Measurements from ENCODE around the gene BNIP3.

BNIP3 gene

DNA sequence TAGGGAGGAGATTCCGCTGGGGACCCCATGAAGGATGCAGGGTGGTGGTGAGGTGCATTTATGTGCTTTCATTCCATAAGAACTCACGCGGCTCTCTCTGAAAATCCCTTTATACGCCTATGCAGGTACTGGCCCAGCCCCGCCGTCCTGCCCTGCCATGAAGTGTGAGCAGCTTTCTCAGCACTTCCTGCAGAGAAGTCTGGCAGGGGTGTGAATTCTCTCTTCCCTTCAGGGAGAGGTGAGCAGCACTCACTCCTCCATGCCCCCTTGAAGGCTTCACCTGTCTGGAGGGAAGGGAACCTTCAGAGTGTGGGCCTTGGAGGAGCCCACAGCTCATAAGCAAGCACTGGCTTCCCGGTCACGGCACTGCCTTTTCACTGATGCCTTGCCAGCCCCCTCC is 47.0 kb downstream of the BNIP3 start:
- TF ChIP-seq, protein P1, sequence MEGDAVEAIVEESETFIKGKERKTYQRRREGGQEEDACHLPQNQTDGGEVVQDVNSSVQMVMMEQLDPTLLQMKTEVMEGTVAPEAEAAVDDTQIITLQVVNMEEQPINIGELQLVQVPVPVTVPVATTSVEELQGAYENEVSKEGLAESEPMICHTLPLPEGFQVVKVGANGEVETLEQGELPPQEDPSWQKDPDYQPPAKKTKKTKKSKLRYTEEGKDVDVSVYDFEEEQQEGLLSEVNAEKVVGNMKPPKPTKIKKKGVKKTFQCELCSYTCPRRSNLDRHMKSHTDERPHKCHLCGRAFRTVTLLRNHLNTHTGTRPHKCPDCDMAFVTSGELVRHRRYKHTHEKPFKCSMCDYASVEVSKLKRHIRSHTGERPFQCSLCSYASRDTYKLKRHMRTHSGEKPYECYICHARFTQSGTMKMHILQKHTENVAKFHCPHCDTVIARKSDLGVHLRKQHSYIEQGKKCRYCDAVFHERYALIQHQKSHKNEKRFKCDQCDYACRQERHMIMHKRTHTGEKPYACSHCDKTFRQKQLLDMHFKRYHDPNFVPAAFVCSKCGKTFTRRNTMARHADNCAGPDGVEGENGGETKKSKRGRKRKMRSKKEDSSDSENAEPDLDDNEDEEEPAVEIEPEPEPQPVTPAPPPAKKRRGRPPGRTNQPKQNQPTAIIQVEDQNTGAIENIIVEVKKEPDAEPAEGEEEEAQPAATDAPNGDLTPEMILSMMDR (conservative IDR thresholded peaks at IDR 0.05), result no peak
- TF ChIP-seq ZFX (IDR thresholded peaks at IDR 0.05), result no peak
- no peak overlapping the region for H3K27ac ChIP-seq

- no peak for TF ChIP-seq ZFX (IDR thresholded peaks at IDR 0.05)
- TF ChIP-seq, protein P1 (conservative IDR thresholded peaks at IDR 0.05), result no peak
- no peak overlapping the region; the same call in 1 of the 2 replicates for H3K27ac ChIP-seq
Observed at GRCh38 chr10:131933696-131934086, 48.0 kb downstream of the BNIP3 start.

DNA sequence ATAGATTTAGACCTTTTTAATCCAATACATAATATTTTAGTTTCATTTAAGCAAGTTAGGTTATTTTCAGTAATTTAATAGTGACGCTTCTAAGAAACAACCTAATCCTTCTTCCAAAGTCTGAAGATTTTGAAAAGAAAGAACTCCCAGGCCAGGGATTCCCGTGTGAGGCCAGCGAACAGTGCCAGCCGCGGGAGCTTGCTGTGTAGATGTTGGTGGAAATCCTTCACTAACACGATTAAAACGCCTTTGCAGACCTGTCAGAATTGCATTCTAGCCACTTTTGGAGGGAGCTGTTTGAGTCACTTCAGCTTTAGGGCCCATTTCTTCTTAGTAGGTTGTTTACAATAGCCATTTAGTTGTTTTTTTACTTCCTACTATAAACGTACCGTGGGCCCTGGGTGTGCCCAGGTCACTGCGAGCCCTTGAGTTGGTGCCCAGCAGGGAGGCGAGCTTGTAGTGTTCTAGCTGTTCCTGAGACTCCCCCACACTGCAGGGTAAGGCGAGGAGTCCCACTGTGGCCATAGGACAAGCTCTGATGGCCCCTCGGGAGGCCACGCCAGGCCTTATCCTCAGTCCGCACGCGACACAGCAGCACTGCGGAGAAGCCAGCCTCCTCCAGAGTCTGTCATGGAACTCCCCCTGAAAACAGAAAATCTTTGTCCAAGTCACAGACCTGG is 48.6 kb downstream of the BNIP3 start:
- no peak overlapping the region; the same call in 1 of the 2 replicates for H3K27ac ChIP-seq
- no peak for TF ChIP-seq ZFX (IDR thresholded peaks at IDR 0.05)
- TF ChIP-seq, protein P1 (conservative IDR thresholded peaks at IDR 0.05), result no peak

GRCh38 chr10:131931981-131932380 is 49.7 kb downstream of the BNIP3 start:
- TF ChIP-seq ZFX (IDR thresholded peaks at IDR 0.05), result no peak
- TF ChIP-seq, protein P1 (conservative IDR thresholded peaks at IDR 0.05), result no peak
- H3K27ac ChIP-seq, result no peak overlapping the region

GRCh38 chr10:131930586-131931330 is 51.0 kb downstream of the BNIP3 start:
- peak overlapping the region; percentile 65 for H3K27ac ChIP-seq
- TF ChIP-seq, protein P1 (conservative IDR thresholded peaks at IDR 0.05), result no peak
- no peak for TF ChIP-seq ZFX (IDR thresholded peaks at IDR 0.05)

DNA sequence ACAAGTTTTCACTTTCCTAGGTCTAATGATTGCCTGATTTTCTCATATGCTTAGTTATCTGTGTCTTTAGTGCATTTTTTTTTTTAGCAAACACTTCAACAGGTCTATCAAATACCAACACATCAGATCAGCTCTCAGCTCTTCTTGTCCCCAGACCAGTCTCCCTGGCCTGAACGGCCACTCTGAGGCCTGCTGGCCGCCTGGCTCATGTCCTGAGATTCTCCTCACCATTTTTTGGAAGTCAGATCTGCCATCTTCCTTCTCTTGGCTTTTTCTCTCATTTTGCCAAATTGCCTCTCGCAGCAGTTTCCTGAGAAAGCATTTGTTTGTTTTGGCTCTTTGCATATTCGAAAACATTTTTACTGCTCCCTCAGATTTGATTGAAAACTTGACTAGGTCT is 51.6 kb downstream of the BNIP3 start:
- H3K27ac ChIP-seq, result peak overlapping the region; percentile 65
- TF ChIP-seq, protein P1 (conservative IDR thresholded peaks at IDR 0.05), result no peak
- TF ChIP-seq ZFX (IDR thresholded peaks at IDR 0.05), result no peak

DNA sequence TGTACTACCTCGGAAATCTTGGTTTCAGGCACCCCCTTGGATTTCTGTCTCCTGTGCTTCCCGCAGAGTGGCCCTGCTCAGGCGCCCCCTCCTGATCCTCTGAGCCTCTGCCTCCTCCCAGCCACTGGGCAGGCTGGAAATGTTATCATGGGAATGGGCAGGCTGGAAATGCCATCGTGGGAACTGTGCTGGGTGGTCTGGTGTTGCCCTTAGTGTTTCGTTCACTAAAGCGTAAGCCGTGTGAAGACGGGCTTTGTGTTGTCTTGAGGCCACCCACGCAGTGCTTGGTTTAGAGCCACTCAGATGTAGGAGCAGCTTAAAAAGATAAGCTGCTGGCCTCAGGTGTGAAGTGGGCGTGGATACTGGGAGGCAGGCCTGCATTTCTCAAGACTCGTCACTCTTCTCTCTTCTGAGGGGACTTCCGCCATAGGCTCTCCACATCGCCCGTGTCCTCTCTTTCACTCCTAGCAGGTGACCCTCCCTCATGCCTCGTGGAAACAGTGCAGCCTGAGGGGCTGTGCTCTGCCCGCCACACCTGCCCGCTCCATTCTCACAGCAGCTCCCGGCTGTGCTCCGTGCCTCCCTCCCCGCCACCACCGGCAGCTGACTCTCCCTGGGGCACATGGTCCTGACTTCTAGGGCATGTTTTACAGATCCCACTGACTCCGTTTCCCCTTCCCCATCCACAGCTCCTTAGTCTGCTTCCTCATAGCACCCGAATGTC is 52.4 kb downstream of the BNIP3 start:
- TF ChIP-seq ZFX (IDR thresholded peaks at IDR 0.05), result no peak
- TF ChIP-seq, protein P1 (conservative IDR thresholded peaks at IDR 0.05), result no peak
- H3K27ac ChIP-seq, result peak overlapping the region; percentile 65

All from C4-2B (cell line).